Prostate gland (tissue), 2 donors: ENCODE results near the gene ANXA2. TPM values are rescaled to one million over a fixed set of nuclear protein-coding genes. Genes with fewer than 3 reads are reported as not detected.

ENCODE experiments used
- DNase-seq: peaks from one replicate; pipeline ENCODE4 v3.0.0-alpha.2; 2019; ENCODE audit warnings: low spot score
- H3K27ac ChIP-seq, 2 donors: fragments of 200-600 bp; sonication (generic); 2 replicates each; pipeline ENCODE4 v1.5.1; 2017 to 2019
- H3K27me3 ChIP-seq: fragments of 200-600 bp; sonication (generic); replicated peaks from 2 replicates; pipeline ENCODE4 v1.5.1; 2019; ENCODE audit not compliant: insufficient read depth
- H3K36me3 ChIP-seq, 2 donors: fragments of 200-600 bp; sonication (generic); 1 replicate in 1 of 2; 2 replicates in 1 of 2; pipeline versions ENCODE4 v1.5.1 to v1.8.1; 2017 to 2019
- H3K4me1 ChIP-seq: fragments of 200-600 bp; sonication (generic); replicated peaks from 2 replicates; pipeline ENCODE4 v1.5.1; 2019
- H3K4me3 ChIP-seq, 2 donors: fragments of 200-600 bp; sonication (generic); 2 replicates each; pipeline ENCODE4 v1.5.1; 2017 to 2019
- H3K9me3 ChIP-seq: fragments of 200-600 bp; sonication (generic); 2 replicates; pipeline ENCODE4 v1.5.1; 2017
- CTCF ChIP-seq, 4 experiments: fragments of 200-600 bp in 2 of 4; fragments of 450-650 bp in 2 of 4; sonication (generic) in 2 of 4; IDR thresholded peaks; 1 replicate in 3 of 4; 2 replicates in 1 of 4; pipeline ENCODE4 v1.5.1; 2016 to 2019; ENCODE audit warnings: antibody characterized with exemption in 4 of 4, mild to moderate bottlenecking in 2 of 4, moderate library complexity in 2 of 4
- POLR2A ChIP-seq: fragments of 450-650 bp; IDR thresholded peaks from one replicate; pipeline ENCODE4 v1.6.1; 2016; ENCODE audit warnings: antibody characterized with exemption, mild to moderate bottlenecking
- POLR2AphosphoS5 ChIP-seq: sonication (generic); formaldehyde crosslinking; IDR thresholded peaks from one replicate; pipeline ENCODE4 v1.6.1; 2017; ENCODE audit warnings: antibody characterized with exemption
- WGBS: methylation state at CpG from one replicate; pipeline ENCODE4 v1.1.5; 2018; 5-methylcytosine and 5-hydroxymethylcytosine counted together
- intact Hi-C: fragments of 100-400 bp; cut with DNase I; formaldehyde crosslinking; loops from one replicate; pipeline ENCODE4 v1.14.2; 2022
- total RNA-seq, 2 donors: library from RNA; depleted of rRNA; stranded (reverse); fragments of >200 nt; gene quantifications; one replicate each; pipeline ENCODE4 v1.1.0, GENCODE V29; 2016

The ANXA2 gene
- total RNA-seq, 2 donors from 2014 or later, result 404 to 595 TPM

- intact Hi-C loops, result no loop called here
- Histone ChIP-seq H3K4me3 (no peak overlapping the region), H3K27me3 (no peaks in the 10 kb centered on the region), H3K4me1 (peaks cover 14% of the 10 kb centered on the region), H3K9me3 (no peaks in the 10 kb centered on the region), H3K27ac (peak overlapping the region; percentile 34 to 59), H3K36me3 (no peaks in the 10 kb centered on the region)
- no peak for TF ChIP-seq CTCF (IDR thresholded peaks at IDR 0.05)
- no peak for TF ChIP-seq POLR2A
- TF ChIP-seq POLR2AphosphoS5, result no peak
- DNase-seq, result no peak
- WGBS, result 85% methylated on average over 8 of the region's 8 CpGs
These were observed 14.8 kb downstream of the ANXA2 start for GRCh38 chr15:60382773-60383674.

- Histone ChIP-seq H3K27me3 (no peaks in the 10 kb centered on the region), H3K36me3 (peaks cover 0 to 2% of the 10 kb centered on the region in 2 donors), H3K9me3 (no peaks in the 10 kb centered on the region), H3K27ac (no peak overlapping the region), H3K4me3 (no peak overlapping the region), H3K4me1 (peaks cover 19% of the 10 kb centered on the region)
- no peak for DNase-seq
- no peak for TF ChIP-seq POLR2AphosphoS5
- TF ChIP-seq CTCF (IDR thresholded peaks at IDR 0.05), result no peak
- no peak for TF ChIP-seq POLR2A
- WGBS, result 92% methylated on average over 8 of the region's 8 CpGs
- intact Hi-C loops, result no loop called here
These were observed 16.5 kb downstream of the ANXA2 start for GRCh38 chr15:60381148-60381788.

- H3K27ac ChIP-seq, result peak overlapping the region; percentile 38 to 41
- peaks cover 0 to 2% of the 10 kb centered on the region in 2 donors for H3K36me3 ChIP-seq
- H3K4me3 ChIP-seq, result no peak overlapping the region
- peak; percentile 86 for TF ChIP-seq POLR2AphosphoS5
- TF ChIP-seq CTCF (IDR thresholded peaks at IDR 0.05), result no peak
- H3K27me3 ChIP-seq, result no peaks in the 10 kb centered on the region
- no peaks in the 10 kb centered on the region for H3K9me3 ChIP-seq
- DNase-seq, result peak; percentile 64
- peaks cover 25% of the 10 kb centered on the region for H3K4me1 ChIP-seq
- 48% methylated on average over 8 of the region's 8 CpGs for WGBS
- intact Hi-C loops, result no loop called here
These were observed 18.1 kb downstream of the ANXA2 start for GRCh38 chr15:60379525-60380274.

GRCh38 chr15:60379185-60379524, 18.6 kb downstream of the ANXA2 start:
- Histone ChIP-seq H3K27ac (peak overlapping the region; percentile 9 to 38), H3K36me3 (peaks cover 0 to 2% of the 10 kb centered on the region in 2 donors), H3K4me1 (peaks cover 26% of the 10 kb centered on the region)

More at GRCh38 chr15:60379185-60379524, 18.6 kb downstream of the ANXA2 start:
- intact Hi-C loops, result no loop called here
- no peak overlapping the region for H3K4me3 ChIP-seq
- H3K9me3 ChIP-seq, result no peaks in the 10 kb centered on the region
- 100% methylated on average over 1 of the region's 1 CpG for WGBS
- TF ChIP-seq CTCF (IDR thresholded peaks at IDR 0.05), result no peak
- TF ChIP-seq POLR2A, result no peak
- no peak for TF ChIP-seq POLR2AphosphoS5
- DNase-seq, result no peak
- H3K27me3 ChIP-seq, result no peaks in the 10 kb centered on the region
